ENCODE data around the gene GABBR2.

GRCh38 chr9:98485706-98486105 is 223.0 kb downstream of the GABBR2 start:
- TF ChIP-seq POLR2A (IDR thresholded peaks at IDR 0.05; ENCODE audit: low read depth) (no peak), EP300 (IDR thresholded peaks at IDR 0.05) (no peak), CTCF (IDR thresholded peaks at IDR 0.05) (no peak), POLR2AphosphoS5 (IDR thresholded peaks at IDR 0.05) (no peak)
